B cell (primary cell): ENCODE results near the gene BAZ1B.
"Not testable (repeated sequence)": the region's sequence is repeated elsewhere in the genome, so short reads cannot be mapped to it uniquely, and the experiment has no call there.

Source experiments
- EZH2 ChIP-seq: IDR thresholded peaks from 2 replicates; pipeline ENCODE4 v1.6.1; 2012; ENCODE audit warnings: borderline replicate concordance, low read depth, mild to moderate bottlenecking, moderate library complexity, low read length; ENCODE audit not compliant: insufficient read depth, poor library complexity, severe bottlenecking
- TF ChIP-seq, protein P1 (sequence below): fragments of 200-600 bp; IDR thresholded peaks from one replicate; pipeline ENCODE4 v1.8.0; 2022; ENCODE audit warnings: antibody characterized with exemption, mild to moderate bottlenecking

DNA sequence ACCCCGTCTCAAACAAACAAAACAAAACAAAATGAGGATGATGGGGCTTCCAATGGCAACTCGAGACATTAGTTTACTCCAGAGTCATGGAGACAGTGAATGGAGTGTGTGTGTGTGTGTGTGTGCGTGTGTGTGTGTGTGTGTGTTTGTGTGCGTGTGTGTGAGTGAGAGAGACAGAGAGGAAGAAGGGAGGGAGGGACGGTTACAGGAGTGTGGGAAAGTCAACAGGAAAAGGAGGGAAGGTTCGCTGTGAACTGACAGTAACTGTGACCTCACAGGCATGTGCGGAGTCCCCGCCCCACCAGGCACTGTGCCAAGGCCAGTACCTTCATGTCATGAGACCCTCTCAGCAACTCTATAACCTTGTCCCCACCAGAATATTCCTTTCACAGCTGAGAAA lies 102.1 kb downstream of the BAZ1B start:
- TF ChIP-seq, protein P1, sequence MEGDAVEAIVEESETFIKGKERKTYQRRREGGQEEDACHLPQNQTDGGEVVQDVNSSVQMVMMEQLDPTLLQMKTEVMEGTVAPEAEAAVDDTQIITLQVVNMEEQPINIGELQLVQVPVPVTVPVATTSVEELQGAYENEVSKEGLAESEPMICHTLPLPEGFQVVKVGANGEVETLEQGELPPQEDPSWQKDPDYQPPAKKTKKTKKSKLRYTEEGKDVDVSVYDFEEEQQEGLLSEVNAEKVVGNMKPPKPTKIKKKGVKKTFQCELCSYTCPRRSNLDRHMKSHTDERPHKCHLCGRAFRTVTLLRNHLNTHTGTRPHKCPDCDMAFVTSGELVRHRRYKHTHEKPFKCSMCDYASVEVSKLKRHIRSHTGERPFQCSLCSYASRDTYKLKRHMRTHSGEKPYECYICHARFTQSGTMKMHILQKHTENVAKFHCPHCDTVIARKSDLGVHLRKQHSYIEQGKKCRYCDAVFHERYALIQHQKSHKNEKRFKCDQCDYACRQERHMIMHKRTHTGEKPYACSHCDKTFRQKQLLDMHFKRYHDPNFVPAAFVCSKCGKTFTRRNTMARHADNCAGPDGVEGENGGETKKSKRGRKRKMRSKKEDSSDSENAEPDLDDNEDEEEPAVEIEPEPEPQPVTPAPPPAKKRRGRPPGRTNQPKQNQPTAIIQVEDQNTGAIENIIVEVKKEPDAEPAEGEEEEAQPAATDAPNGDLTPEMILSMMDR: not testable (repeated sequence)
- TF ChIP-seq EZH2: not testable (repeated sequence)
